NCI-H1930 (cell line): ENCODE results near the gene CNTN5.
"Not testable (repeated sequence)": the region's sequence is repeated elsewhere in the genome, so short reads cannot be mapped to it uniquely, and the experiment has no call there.

ENCODE experiments used
- DNase-seq, 2 experiments: peaks; one replicate each; lab custom pipeline; 2025; lab: John Stamatoyannopoulos, UW

CNTN5 gene

GRCh38 chr11:99020352-99021225 is at the start of gene CNTN5:
Gene CNTN5 (plus strand): TSS chr11:99020949.
- peak; percentile 25 to 37 for DNase-seq

- no peak for DNase-seq
These were observed 41.5 kb upstream of the CNTN5 start for GRCh38 chr11:98979205-98979604.

GRCh38 chr11:99015634-99016454 is 4.9 kb upstream of the CNTN5 start:
- peak in 1 of 2 experiments; percentile 39 for DNase-seq

GRCh38 chr11:99019696-99020095 is 1.1 kb upstream of the CNTN5 start:
- DNase-seq: no peak

GRCh38 chr11:99037057-99037456 is 16.3 kb downstream of the CNTN5 start:
- no peak for DNase-seq

GRCh38 chr11:99063331-99063730 is 42.6 kb downstream of the CNTN5 start:
- DNase-seq: no peak

- DNase-seq: no peak
These were observed 44.4 kb downstream of the CNTN5 start for GRCh38 chr11:99065121-99065520.

GRCh38 chr11:99066618-99067317 is 46.0 kb downstream of the CNTN5 start:
- DNase-seq: no peak

- no peak for DNase-seq
These were observed 48.1 kb downstream of the CNTN5 start for GRCh38 chr11:99068832-99069231.

GRCh38 chr11:99069856-99070444 is 49.2 kb downstream of the CNTN5 start:
- no peak for DNase-seq

- DNase-seq: no peak
These were observed 58.8 kb downstream of the CNTN5 start for GRCh38 chr11:99079576-99079975.

GRCh38 chr11:99080154-99080553 is 59.4 kb downstream of the CNTN5 start:
- DNase-seq: no peak

GRCh38 chr11:99098258-99098657 is 77.5 kb downstream of the CNTN5 start:
- DNase-seq: no peak

GRCh38 chr11:99098751-99099150 is 78.0 kb downstream of the CNTN5 start:
- DNase-seq: no peak

GRCh38 chr11:99117603-99118002 is 96.9 kb downstream of the CNTN5 start:
- no peak for DNase-seq

GRCh38 chr11:99133862-99134261 is 113.1 kb downstream of the CNTN5 start:
- not testable (repeated sequence) for DNase-seq

GRCh38 chr11:99135508-99135907 is 114.8 kb downstream of the CNTN5 start:
- no peak for DNase-seq

- DNase-seq: no peak
These were observed 121.5 kb downstream of the CNTN5 start for GRCh38 chr11:99142237-99142636.

GRCh38 chr11:99148352-99148751 is 127.6 kb downstream of the CNTN5 start:
- no peak for DNase-seq

GRCh38 chr11:99154277-99154676 is 133.5 kb downstream of the CNTN5 start:
- no peak for DNase-seq

- DNase-seq: no peak
These were observed 139.7 kb downstream of the CNTN5 start for GRCh38 chr11:99160447-99160846.

GRCh38 chr11:99162819-99163218 is 142.1 kb downstream of the CNTN5 start:
- no peak for DNase-seq
